Activated T-helper 1 cell treated with anti-CD3 and anti-CD28 coated beads, Interleukin-12 subunit alpha, Interleukin-12 subunit beta, Interleukin-2, Interleukin-4 antibody, amounts not matched to agents 30 ng/mL and 10 ng/mL and 1 ng/mL, durations not matched to agents 14 hours and 24 hours and 36 hours (primary cell): ENCODE measurements around the gene RABGGTA. TPM values are rescaled to one million over a fixed set of nuclear protein-coding genes. Genes with fewer than 3 reads are reported as not detected.

ENCODE experiments used
- DNase-seq: peaks from one replicate; pipeline ENCODE4 v3.0.0; 2021; ENCODE audit warnings: low spot score
- H3K27ac Mint-ChIP-seq: one replicate; pipeline ENCODE4 v1.8.0; 2021; ENCODE audit warnings: mild to moderate bottlenecking, mixed read lengths
- H3K27me3 Mint-ChIP-seq: one replicate; pipeline ENCODE4 v1.8.0; 2022; ENCODE audit warnings: mild to moderate bottlenecking, moderate library complexity, mixed read lengths; ENCODE audit not compliant: insufficient read depth
- H3K36me3 Mint-ChIP-seq: one replicate; pipeline ENCODE4 v1.8.0; 2021; ENCODE audit warnings: low read depth, mixed read lengths
- H3K4me1 Mint-ChIP-seq: one replicate; pipeline ENCODE4 v1.8.0; 2021; ENCODE audit warnings: low read depth, mixed read lengths
- H3K4me3 Mint-ChIP-seq: one replicate; pipeline ENCODE4 v1.8.0; 2021; ENCODE audit warnings: mild to moderate bottlenecking, moderate library complexity, mixed read lengths
- H3K9me3 Mint-ChIP-seq: one replicate; pipeline ENCODE4 v1.8.0; 2021; ENCODE audit warnings: mixed read lengths
- intact Hi-C: fragments of 100-400 bp; cut with micrococcal nuclease; formaldehyde crosslinking; loops from one replicate; pipeline ENCODE4 v1.15.1; 2024
- total RNA-seq: library from RNA; stranded (reverse); gene quantifications from 2 replicates; pipeline ENCODE4 v1.2.3, GENCODE V29; 2022

RABGGTA gene
- total RNA-seq, 1 donor from 2014 or later, result 52.2 TPM

DNA sequence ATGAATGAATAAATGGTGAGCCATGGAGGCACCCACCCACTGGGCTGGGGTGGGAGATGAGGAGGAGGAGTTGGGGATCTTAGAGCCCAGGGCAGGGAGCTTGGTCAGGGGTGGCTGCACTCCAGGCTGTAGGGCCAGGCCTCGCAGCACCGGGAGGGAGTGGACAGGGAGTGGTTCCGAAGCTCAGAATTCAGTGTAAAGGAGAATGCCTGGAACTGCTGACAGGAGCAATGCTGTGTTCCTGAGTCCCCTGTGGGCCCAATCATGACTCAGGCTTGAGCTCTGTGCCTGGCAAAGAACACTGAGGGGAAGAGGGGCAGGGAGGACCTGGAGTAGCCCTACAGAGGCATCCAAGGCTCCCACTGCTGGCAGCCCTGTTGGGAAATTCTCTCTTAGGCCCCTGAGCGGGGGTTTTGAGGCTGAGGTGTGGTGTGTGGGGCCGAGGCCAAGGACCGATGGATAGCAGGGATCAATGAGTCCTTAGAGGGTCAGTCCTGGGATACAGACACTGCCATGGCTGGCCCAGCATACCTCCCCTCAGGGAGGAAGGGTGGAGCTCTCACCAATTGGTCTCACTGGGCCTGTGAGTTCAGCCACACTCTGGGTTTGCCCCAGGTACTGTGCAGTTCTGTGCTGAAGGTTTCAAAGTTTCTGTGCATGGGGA, 9.5 kb upstream of the RABGGTA start:
- H3K9me3 Mint-ChIP-seq, result no peaks in the 10 kb centered on the region
- H3K27ac Mint-ChIP-seq, result no peak overlapping the region
- H3K36me3 Mint-ChIP-seq, result peaks cover 6% of the 10 kb centered on the region
- intact Hi-C loops, result no loop called here
- H3K4me1 Mint-ChIP-seq, result peaks cover 30% of the 10 kb centered on the region
- no peak overlapping the region for H3K4me3 Mint-ChIP-seq
- no peak for DNase-seq
- H3K27me3 Mint-ChIP-seq, result peaks cover 7% of the 10 kb centered on the region

DNA sequence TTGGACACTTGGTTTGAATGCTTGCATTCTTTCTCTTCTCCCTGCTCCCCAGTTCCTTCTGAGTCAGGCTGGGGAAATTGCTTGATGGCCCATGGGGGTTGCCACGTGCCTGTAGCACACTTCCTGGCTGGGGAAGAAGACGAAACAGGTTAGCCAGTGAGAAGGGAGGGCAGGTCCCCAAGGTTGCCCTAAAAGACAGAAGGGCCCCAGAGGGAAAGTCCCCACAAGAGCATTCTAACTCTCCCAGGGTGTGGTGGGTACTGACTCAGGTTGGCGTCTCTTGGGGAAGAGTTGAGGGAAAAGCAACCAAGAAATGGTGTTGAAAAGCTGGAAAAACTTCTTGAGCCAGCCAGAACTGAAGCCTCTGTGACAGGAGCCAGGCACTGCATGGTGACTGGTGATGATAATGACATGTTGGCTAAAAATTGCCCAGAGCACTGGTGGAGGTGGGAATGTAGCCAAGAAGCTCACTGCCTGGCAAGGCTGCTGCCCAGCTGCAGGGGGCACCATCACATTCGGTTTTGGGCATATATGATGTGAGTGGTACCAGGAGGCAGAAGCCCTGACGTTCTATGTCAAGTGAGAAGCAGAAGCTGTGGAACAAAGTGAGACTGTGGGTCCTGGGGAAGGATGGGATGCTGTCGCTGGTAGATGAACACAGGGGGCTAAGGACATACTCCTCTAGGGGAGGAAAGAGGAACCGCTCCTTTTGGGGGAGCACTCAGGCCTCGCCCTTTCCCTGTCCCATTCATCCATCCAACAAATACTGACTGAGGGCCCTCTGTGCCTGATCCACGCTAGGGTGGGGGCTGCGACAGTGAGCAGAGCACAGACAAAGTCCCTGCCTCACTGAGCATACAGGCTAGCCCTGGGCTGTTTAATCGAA, 8.1 kb upstream of the RABGGTA start:
- H3K27me3 Mint-ChIP-seq, result peaks cover 5% of the 10 kb centered on the region
- H3K36me3 Mint-ChIP-seq, result peaks cover 6% of the 10 kb centered on the region
- intact Hi-C loops, result loop anchor here (1.0 kb wide), 2 partner anchors 10 to 17 kb away; no protein-coding TSS in a partner anchor
- peak overlapping the region; percentile 72 for H3K27ac Mint-ChIP-seq
- peaks cover 35% of the 10 kb centered on the region for H3K4me1 Mint-ChIP-seq
- H3K4me3 Mint-ChIP-seq, result no peak overlapping the region
- peak; percentile 30 for DNase-seq
- H3K9me3 Mint-ChIP-seq, result no peaks in the 10 kb centered on the region

DNA sequence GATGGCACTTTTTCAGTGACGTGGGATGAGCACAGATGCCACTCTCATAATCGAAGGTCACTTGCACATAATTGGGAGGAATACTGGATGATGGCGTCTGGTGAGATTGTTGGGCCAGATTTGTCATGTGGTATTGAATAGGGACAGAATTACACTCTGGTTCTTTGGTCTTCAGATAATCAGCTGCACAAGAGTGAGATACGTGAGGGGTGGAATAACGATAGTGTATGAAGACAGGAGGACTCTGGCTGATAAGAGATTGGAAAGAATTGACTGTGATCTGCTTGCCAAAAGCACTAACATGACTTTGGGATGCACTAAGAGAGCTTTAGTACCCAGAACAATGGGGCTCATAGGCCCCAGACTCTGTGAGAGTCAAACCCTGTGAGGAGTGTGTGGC, 7.0 kb upstream of the RABGGTA start:
- H3K4me3 Mint-ChIP-seq, result peak overlapping the region; percentile 35
- no peak for DNase-seq
- H3K4me1 Mint-ChIP-seq, result peaks cover 46% of the 10 kb centered on the region
- intact Hi-C loops, result no loop called here
- H3K27me3 Mint-ChIP-seq, result peaks cover under 1% of the 10 kb centered on the region
- no peaks in the 10 kb centered on the region for H3K9me3 Mint-ChIP-seq
- peaks cover 6% of the 10 kb centered on the region for H3K36me3 Mint-ChIP-seq
- peak overlapping the region; percentile 65 for H3K27ac Mint-ChIP-seq

DNA sequence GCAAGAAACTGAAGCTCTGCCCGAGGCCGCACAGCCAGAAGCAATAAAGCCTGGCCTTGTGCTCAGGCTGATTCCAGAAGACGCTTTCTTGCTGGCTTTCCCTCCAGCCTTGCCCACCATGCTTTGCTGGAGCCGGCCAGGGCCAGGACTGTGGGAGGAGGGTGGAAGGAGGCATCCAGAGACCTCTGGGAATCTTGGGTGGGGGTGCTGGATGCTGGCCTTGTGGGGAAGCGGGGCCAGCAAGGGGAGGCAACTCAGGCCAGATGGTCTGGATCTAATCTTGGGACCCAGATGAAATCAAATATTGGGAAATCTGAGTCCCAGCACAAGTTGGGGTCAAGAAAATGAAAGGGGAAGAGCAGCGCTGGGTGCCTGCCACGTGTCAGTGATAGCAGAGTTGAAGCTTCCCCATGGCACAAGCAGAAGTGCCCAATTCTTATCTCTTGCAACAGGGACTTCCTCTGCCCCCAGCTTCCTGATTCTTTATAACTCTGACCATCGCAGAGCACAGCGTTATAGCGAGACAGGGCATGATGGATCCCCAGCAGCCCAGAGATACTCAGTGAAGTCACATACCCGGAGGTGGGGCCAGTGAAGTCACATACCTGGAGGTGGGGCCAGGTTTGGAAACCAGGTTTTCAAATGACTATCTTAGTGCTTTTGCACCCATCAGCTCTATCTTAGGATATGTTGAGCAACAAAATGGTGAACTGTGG, 6.4 kb upstream of the RABGGTA start:
- Mint-ChIP-seq H3K27me3 (no peaks in the 10 kb centered on the region), H3K27ac (no peak overlapping the region), H3K4me3 (no peak overlapping the region), H3K36me3 (peaks cover 6% of the 10 kb centered on the region), H3K9me3 (no peaks in the 10 kb centered on the region), H3K4me1 (peaks cover 51% of the 10 kb centered on the region)
- intact Hi-C loops, result no loop called here
- DNase-seq, result no peak

DNA sequence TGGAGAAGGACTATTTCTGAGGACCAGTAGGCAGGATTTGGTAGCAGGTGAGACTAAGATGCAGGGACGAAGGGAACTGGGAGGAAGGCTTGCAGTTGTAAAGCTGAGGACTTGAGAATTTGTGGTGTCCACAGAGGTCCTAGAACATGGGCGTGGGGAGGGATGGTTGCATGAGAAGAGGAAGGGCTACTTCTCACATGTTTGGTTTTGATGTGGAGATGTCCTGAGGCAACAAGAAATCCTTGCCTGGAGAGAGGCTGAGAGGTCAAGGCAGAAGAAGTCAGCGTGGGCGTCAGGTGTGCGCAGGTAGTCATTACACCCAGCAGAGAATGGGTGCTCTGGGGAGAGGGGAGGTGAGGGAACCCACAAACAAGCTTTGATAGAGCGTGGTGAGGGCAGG, 5.7 kb upstream of the RABGGTA start:
- Mint-ChIP-seq H3K27ac (no peak overlapping the region), H3K27me3 (no peaks in the 10 kb centered on the region), H3K36me3 (peaks cover 6% of the 10 kb centered on the region), H3K9me3 (no peaks in the 10 kb centered on the region), H3K4me1 (peaks cover 58% of the 10 kb centered on the region), H3K4me3 (no peak overlapping the region)
- DNase-seq, result no peak
- intact Hi-C loops, result no loop called here

DNA sequence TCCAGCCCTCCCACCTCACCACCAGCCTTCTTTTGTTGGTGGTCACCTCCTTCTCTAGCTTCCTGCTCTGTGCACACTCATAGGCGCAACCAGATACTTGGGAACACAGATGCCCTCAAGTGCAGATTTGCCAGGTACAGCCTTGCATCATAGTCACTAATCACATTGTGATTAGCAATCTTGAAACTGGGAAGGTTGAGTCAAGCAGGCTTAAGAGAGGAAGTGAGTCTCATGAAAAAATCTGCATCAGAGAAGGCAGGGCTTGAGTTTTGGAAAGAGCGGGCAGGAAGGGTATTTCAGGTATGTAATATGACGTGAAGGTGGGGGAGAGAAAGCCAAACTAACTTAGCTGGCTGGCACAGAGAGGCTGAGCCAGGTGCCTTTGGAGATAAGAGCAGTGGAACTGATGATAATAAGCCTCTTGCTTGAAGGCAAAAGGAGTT, 2.7 kb upstream of the RABGGTA start:
- H3K4me1 Mint-ChIP-seq, result peaks cover 61% of the 10 kb centered on the region
- intact Hi-C loops, result loop anchor here (1.0 kb wide), 1 partner anchor 15 kb away; no protein-coding TSS in a partner anchor
- peak overlapping the region; percentile 11 for H3K4me3 Mint-ChIP-seq
- H3K36me3 Mint-ChIP-seq, result peaks cover 6% of the 10 kb centered on the region
- H3K9me3 Mint-ChIP-seq, result no peaks in the 10 kb centered on the region
- H3K27me3 Mint-ChIP-seq, result no peaks in the 10 kb centered on the region
- peak overlapping the region; percentile 82 for H3K27ac Mint-ChIP-seq
- peak; percentile 45 for DNase-seq

- intact Hi-C loops, result no loop called here
- peak overlapping the region; percentile 82 for H3K27ac Mint-ChIP-seq
- no peaks in the 10 kb centered on the region for H3K9me3 Mint-ChIP-seq
- peaks cover 3% of the 10 kb centered on the region for H3K36me3 Mint-ChIP-seq
- DNase-seq, result no peak
- H3K4me3 Mint-ChIP-seq, result peak overlapping the region; percentile 42
- peaks cover 55% of the 10 kb centered on the region for H3K4me1 Mint-ChIP-seq
- H3K27me3 Mint-ChIP-seq, result no peaks in the 10 kb centered on the region
Observed at GRCh38 chr14:24273422-24273998, 2.1 kb upstream of the RABGGTA start.

DNA sequence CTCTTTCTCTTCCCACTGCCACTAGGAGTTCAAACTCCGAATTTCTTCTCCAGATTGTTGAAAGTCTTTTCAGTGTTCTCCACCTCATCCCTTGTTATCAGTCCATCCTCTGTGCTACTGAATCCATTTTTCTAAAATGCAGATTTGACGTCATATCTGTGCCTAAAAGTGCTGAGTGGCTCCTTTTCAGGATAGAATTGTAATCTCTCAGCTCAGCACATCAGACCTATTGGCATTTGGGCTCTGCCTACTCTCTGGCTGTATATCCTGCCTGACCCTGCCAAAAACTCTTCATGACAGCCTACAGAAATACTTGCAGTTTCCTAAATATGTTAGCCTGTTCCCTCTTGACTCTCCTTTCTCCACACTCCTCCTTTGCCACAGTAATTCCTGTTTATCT, 1.1 kb upstream of the RABGGTA start:
- Mint-ChIP-seq H3K27me3 (no peaks in the 10 kb centered on the region), H3K9me3 (no peaks in the 10 kb centered on the region), H3K36me3 (no peaks in the 10 kb centered on the region), H3K27ac (peak overlapping the region; percentile 86), H3K4me3 (peak overlapping the region; percentile 93), H3K4me1 (peaks cover 46% of the 10 kb centered on the region)
- intact Hi-C loops, result no loop called here
- DNase-seq, result no peak

GRCh38 chr14:24271834-24272263, 452 bp upstream of the RABGGTA start:
- no peak for DNase-seq
- intact Hi-C loops, result loop anchor here (1.0 kb wide), 8 partner anchors 27 to 170 kb away; partner anchors contain the start of genes CHMP4A, DHRS1, GMPR2 and IPO4
- Mint-ChIP-seq H3K9me3 (no peaks in the 10 kb centered on the region), H3K4me1 (peaks cover 52% of the 10 kb centered on the region), H3K27ac (peak overlapping the region; percentile 86), H3K36me3 (peaks cover 6% of the 10 kb centered on the region), H3K27me3 (no peaks in the 10 kb centered on the region), H3K4me3 (peak overlapping the region; percentile 93)

DNA sequence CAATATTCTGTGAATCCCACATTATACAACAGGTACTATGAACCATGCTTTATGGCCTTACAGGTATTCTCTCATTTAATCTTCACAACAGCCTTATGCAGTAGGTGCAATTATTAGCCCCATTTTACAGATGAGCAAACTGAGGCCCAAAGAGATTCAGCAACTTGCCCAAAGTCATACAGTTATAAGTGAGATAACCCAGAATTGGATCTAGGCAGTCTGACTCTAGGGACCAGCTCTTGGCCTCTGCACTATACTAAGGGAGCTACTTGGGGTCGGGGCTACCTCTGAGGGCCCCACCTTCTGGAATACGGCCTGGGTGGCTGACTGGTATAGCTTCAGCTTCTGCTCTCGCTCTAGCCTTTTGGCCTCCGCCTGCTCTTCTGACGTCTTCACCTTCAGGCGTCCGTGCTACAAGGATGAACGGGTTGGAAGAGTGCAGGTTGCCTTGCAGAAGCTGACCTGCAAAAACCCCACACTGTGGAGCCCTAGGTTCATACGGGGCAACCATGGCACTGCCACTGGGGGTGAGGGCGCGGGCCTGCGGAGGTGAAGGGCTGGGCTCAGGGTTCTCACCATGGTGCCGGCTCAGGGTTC, 762 bp downstream of the RABGGTA start:
- H3K27me3 Mint-ChIP-seq, result no peaks in the 10 kb centered on the region
- peaks cover 14% of the 10 kb centered on the region for H3K36me3 Mint-ChIP-seq
- H3K4me3 Mint-ChIP-seq, result peak overlapping the region; percentile 93
- no peak for DNase-seq
- intact Hi-C loops, result loop anchor here (1.0 kb wide), 8 partner anchors 28 to 172 kb away; partner anchors contain the start of genes CHMP4A, DHRS1, GMPR2 and IPO4
- no peaks in the 10 kb centered on the region for H3K9me3 Mint-ChIP-seq
- peak overlapping the region; percentile 96 for H3K27ac Mint-ChIP-seq
- H3K4me1 Mint-ChIP-seq, result peaks cover 52% of the 10 kb centered on the region

- Mint-ChIP-seq H3K27ac (no peak overlapping the region), H3K4me1 (peaks cover 49% of the 10 kb centered on the region), H3K36me3 (peaks cover 14% of the 10 kb centered on the region), H3K9me3 (no peaks in the 10 kb centered on the region), H3K4me3 (peak overlapping the region; percentile 93), H3K27me3 (no peaks in the 10 kb centered on the region)
- intact Hi-C loops, result no loop called here
- DNase-seq, result no peak
Observed at GRCh38 chr14:24269910-24270536, 1.4 kb downstream of the RABGGTA start.

DNA sequence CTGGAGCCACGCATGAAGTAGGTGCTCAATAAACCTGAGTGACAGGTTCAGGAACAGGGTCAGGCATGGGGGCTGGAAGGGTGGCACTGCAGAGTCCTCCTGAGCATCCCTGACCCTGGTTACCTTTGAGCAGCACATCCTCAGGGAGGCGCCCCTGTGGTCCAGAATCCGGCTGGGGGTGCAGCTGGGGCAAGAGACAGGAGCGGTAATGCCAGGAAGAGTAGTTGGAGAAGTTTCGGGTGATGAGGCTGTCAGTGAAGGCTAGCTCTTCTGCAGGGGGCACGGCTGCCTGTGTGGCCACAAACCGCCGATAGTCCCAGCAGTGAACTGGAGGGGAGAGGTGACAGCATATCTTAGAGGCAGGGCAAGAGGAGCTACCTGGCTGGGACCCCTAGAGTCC, 2.0 kb downstream of the RABGGTA start:
- Mint-ChIP-seq H3K27ac (no peak overlapping the region), H3K4me1 (peaks cover 46% of the 10 kb centered on the region), H3K36me3 (peaks cover 16% of the 10 kb centered on the region), H3K4me3 (peak overlapping the region; percentile 50), H3K27me3 (no peaks in the 10 kb centered on the region), H3K9me3 (no peaks in the 10 kb centered on the region)
- no peak for DNase-seq
- intact Hi-C loops, result no loop called here
